ENCODE data around the gene CREBBP.

The CREBBP gene

GRCh38 chr16:3792472-3793012 is 88.0 kb downstream of the CREBBP start:
- DNase-seq = no peak

GRCh38 chr16:3791701-3792100 is 88.8 kb downstream of the CREBBP start:
- no peak for DNase-seq

- no peak for DNase-seq
Observed at GRCh38 chr16:3789375-3790099, 91.0 kb downstream of the CREBBP start.

- DNase-seq = no peak
Observed at GRCh38 chr16:3788711-3789374, 91.7 kb downstream of the CREBBP start.

DNA sequence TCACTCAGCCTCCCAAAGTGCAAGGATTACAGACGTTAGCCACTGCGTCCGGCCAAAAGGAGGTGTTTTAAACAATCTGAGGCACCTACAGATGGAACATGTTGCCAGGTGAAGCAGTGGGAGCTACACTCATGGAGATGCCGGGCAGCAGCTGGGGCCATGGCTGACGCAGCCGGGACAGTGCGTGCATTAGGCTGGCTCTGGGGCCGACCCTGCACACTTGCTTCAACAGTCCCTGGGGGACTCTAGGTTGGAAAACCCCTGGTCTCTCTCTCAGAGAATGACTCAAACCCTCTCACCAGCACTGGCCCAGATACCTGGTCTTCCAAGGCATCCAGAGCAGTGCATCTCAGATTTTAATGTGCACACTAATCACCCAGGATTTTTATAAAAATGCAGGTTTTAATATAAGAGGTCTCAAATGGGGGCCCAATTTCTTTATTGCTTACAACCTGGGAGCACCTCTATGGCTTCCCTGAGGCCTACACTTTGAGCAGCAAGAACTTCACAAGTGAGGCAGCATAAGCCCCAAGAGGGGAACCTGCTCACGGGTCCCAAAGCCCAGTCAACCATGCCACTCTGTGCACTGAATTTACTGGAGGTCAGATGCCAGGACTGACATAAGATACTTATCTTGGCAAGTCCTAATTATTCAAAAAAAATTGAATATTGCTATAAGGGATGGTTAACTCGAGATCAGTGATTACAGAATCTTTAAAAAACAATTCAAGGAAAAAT is 92.4 kb downstream of the CREBBP start:
- no peak for DNase-seq

GRCh38 chr16:3785413-3785812 is 95.1 kb downstream of the CREBBP start:
- DNase-seq = no peak

GRCh38 chr16:3783516-3783915 is 97.0 kb downstream of the CREBBP start:
- DNase-seq = no peak

DNA sequence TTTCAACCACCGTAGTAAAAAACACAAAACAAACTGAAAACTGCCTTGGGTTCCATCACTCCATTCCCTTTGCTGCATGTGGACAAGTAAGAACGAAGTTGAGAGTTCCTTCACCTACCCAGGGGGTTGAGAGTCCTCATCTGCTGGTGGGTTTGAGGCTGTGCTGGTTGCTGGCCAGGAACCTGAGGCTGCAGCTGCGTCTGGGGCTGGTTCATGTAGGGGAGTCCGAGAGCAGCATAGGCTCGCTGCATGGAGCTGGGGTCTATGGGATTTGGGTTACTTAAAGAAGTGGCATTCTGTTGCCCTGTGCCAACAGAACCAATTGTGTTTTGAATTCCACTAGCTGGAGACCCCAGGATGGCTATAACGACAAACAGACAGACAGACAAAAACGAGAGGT is 97.9 kb downstream of the CREBBP start:
- DNase-seq = no peak

- DNase-seq = no peak
Observed at GRCh38 chr16:3781421-3781820, 99.1 kb downstream of the CREBBP start.

DNA sequence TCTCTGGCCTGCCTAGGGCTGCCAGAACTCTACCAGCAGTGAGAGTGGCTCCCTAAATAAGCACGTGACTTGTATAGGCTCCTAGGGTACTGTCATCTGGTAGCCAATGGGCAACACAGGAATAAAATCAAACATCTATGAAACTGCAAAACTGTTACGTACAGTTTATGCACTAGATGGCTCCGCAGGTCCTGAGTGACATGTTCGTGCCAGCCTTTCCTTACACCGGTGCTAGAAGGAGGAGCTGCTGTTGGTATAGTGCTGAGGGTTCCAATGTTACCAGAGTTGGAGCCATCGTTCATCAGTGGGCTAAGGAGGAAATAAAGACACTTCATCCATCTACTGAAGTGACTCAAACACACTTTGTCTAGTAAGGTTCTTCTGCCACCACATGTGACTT is 99.9 kb downstream of the CREBBP start:
- DNase-seq = no peak

DNA sequence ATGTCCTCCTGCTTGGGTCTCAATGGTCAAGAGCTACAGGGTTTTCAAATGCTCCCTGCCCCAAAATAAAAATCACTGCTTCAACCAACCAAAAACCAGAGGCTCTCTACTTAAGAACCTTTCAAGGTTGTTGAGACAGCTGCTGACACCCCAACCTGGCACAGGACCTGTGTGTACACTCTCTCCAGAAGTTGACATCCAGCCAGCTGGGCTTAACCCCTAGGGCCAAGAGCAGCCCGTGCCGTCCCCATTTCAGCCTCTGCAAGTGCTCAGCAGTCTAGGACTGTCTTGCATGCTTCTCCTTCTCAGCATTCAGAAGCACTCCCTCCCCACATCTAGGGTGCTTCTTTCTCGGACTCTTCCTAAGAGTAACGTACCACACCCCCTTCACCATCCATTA is 104.2 kb downstream of the CREBBP start:
- DNase-seq = no peak

DNA sequence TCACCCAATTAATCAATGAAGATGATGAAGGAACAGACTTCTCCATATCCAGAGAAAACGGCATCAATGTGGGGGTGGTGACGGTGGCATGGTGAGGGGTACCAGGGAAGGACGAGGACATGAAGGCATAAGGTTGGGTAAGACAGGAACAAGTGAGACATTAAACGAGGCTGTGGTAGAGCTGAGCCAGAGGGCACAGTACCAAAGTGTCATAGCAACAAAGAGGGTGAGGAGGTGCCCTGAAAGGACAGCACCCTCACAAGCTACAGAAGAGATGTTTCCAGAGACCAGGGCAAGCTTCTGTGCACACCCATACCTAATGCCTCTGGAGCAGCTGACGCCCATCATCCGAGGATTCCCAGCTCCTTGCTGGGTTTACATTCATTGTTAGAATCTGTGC is 105.7 kb downstream of the CREBBP start:
- no peak for DNase-seq

GRCh38 chr16:3774156-3774767 is 106.3 kb downstream of the CREBBP start:
- DNase-seq = no peak

DNA sequence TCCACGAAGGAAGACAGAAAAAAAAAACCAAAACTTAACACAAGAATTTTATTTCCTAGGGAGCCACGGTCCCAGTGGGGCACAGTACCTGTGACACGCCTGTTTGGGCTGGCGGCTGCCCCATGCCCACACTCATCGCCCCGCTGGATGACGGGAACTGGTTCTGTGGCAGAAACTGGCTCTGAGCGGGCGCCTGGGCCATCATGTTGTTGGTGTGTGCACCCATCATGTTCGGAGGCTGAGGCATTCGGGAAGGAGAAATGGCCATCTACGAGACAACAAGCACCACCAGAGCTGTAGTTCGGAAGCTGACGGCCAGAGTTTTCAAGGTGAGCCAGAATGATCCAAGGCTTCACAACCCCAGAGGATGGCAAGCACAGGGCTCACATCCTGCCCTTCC is 106.8 kb downstream of the CREBBP start:
- DNase-seq = no peak

DNA sequence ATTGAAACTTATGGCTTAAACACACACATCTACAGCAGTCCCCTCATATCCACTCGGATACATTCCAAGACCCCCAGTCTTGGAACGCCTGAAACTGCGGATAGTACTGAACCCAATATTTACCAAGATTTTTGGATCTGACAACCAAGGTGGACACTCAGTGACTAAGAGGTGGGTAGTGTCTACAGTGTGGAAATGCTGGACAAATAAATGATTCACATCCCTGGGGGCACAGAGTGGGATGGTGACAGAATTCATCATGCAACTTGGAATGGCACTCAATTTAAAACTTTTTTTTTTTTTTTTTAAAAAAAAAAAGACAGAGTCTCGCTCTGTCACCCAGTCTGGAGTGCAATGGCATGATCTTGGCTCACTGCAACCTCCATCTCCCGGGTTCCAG is 109.0 kb downstream of the CREBBP start:
- DNase-seq = no peak

DNA sequence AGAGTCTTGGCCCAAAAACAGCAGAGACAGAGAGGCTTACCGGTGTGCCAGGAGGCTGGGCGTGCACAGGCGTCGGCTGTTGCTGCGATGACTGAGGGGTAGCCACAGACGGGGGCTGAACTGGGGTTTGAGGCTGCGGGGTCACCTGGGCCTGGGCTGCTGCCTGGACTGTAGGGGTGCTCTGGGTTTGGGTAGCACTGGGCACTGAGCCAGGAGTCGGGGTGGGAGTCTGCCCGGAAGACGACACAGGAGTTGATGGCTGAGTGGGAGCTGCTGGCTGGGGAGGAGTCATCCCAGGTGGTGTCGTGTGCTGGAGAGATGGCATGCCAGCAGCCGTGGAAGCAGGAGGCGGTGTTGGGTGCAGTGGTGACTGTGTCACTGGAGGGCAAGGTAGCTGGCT is 110.0 kb downstream of the CREBBP start:
- DNase-seq = no peak

- no peak for DNase-seq
Observed at GRCh38 chr16:3769942-3770341, 110.6 kb downstream of the CREBBP start.

- DNase-seq = no peak
Observed at GRCh38 chr16:3769013-3769412, 111.5 kb downstream of the CREBBP start.

GRCh38 chr16:3767333-3767986 is 113.1 kb downstream of the CREBBP start:
- no peak for DNase-seq

- DNase-seq = no peak
Observed at GRCh38 chr16:3766177-3766576, 114.3 kb downstream of the CREBBP start.

DNA sequence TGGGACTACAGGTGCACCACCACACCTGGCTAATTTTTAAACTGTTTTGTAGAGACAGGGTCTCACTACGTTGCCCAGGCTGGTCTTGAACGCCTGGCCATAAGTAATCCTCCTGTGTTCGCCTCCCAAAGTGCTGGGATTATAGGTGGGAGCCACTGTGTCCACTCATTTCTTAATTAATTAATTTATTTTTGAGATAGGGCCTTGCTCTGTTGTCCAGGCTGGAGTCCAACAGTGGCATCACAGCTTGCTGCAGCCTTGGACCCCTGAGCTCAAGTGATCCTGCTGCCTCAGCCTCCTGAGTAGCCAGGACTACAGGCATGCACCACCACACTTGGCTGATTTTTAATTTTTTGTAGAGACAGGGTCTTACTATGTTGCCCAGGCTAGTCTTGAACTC is 116.1 kb downstream of the CREBBP start:
- no peak for DNase-seq

DNA sequence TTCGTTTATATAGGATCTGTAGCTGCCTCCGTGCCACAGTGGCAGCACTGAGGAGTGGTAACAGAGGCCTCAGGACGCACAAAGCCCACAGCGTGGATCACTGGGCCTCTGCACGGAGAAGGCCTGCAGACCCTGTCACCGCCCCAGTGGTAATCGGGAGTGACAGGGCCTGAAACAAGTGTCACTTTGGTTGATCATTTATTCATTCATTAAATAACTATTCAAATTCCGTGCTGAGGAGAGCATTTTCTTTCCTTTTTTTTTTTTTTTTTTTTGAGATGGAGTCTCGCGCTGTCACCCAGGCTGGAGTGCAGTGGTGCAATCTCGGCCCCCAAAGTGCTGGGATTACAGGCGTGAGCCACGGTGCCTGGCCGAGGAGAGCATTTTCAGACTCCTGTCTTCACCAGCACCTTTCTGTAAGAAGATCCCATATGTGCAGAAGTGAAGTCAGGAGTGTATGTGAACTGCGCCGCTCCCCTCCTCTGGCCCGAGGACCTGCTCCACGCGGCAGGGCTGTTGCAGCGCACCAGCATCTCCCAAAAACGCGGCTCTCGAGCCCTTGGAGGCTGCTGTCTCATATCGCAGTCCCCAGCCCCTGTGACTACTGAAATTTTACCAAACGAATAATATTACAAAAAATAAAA is 118.3 kb downstream of the CREBBP start:
- DNase-seq = no peak
